ENCODE data around the gene PEAR1.

PEAR1 gene

DNA sequence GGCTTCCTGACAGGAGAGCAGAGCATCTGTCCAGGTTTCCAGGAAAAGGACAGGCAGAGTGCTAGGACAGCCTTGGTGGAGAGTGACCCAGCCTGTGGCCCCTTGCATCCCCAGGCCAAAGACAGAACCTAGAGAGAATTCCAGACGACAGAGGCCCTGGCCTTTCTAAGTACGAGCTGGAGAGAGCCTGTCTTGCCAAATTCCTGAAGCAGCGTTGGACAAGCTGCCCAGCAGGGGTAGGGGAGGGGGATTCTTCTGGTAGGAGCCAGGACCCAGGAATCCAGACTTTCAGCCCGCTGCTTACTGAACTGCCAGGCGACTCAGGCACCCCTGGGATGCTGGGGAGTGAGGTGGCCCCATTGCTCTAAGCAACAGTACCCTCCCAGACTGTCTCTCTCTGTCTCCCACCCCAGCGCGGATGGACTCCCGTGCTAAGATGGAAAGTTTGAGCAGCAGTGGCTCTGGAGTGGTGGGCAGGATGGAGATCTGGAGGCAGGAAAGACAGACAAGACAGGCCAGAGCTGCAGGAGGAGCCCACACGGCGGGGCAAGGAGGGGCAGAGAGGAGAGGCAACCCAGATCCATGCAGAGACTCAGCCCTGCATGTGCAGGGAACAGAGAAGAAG, 8.8 kb upstream of the PEAR1 start:
- no peak for DNase-seq (ENCODE audit: low read depth)

DNA sequence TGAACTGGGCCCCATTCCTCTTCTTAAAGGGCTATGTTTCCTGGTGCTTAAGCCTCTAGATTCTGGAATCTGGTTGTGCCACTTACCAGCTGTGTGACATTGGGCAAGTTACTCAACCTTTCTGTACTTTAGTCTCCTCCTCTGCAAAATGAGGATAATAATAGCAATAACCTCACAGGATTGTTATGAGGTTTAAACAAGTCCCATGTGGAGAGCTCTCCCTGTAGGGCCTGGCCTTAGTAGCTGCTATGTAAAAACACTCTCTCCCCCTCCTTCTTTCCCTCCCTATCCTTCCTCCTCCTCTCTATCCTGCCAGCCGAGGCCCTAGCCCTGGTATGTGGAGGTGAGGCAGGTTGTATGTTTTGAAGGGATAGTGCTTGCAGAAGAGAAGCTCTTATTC, 8.2 kb upstream of the PEAR1 start:
- DNase-seq (ENCODE audit: low read depth), result no peak

DNA sequence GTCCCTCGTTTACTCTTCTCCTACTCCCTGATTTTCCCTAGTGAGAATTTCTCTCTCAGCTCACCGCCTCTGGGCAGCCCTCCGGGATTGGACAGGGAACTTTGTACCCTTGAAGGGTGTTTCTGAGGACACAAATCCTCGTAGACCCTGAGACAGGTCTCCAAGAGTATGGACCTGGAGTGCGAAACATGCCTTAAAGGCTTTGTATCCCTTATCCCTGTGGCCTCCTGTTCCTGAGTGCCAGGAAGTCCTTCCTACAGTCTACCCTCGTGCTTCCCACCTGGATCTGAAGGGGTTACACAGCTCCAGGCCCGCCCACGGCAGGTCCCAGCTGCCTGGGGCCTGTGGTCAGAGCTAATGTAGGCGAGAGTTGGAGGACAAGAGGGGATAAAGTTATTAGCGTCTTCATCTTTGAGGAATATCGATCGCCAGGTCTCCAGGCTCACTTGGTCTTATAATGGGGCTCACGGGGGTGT, 7.6 kb upstream of the PEAR1 start:
- no peak for DNase-seq (ENCODE audit: low read depth)

DNA sequence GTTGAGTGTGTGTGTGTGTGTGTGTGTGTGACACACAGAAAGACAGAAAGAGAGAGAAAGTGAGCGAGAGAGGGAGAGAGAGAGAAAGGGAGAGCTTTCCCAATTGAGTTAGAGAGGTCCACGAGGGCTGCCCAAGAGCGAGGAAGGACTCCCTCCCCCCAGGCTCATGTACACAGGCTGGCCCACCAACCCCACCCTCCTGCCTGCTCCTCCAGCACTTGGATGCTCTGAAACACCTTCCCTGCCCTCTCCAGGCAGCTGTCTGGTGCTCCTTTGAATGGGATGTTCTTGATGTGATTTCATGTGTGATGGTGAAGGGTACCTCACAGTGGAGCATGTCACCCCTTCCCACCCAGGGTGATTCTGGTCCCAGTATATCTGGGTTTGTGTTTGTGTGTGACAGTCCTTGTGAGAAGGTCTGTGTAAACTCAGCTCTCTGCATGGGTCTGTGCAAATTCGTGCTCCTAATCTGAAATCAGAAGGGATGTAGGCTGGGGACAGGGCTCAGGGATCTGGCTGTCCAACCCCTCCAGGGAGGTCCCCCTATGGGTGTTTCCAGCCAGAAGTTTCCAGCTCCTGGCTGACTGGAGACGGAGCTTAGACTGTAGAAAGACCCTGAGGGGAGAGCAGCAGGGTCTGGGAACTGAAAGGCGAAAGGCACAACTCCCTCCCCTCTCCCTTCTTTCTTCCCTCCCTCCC, 6.8 kb upstream of the PEAR1 start:
- DNase-seq (ENCODE audit: low read depth), result no peak

DNA sequence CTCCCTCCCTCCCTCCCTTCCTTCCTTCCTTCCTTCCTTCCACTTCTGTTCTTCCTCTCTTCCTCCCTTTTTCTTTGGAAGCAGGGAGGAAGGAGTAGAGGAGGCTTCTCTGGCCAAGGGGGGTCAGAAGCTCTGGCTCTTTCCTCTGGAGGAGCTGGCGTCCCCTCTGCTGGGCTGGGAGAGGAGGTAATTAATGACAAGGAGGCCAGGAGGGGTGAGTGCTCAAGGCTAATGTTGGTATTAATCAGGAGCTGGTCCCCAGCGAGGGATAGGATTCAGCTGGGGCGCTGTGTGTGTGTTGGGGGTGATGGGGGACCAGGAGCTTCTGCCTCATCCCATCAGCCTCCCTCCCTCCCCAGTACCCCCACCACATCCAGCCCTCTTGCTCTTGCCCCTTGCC, 6.2 kb upstream of the PEAR1 start:
- DNase-seq (ENCODE audit: low read depth), result no peak

DNA sequence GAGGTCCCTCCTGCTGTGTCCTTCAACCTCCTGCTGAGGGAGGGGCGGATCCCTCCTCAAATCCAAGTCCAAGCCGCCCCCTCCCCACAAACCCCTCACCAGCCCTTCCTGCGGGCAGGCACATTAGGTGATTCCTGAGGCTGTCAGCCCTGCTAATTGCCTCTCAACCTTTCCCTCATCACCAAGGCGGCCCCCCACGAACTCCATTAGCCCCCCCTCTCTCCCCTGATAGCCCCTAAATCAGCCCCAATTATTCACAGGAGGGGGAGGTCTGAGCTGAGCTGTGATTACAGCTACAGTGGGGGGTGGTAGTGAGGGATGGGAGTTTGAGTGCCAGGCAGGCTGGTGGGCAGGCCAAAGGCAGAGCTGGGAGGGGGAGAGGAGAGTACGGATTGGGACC, 5.8 kb upstream of the PEAR1 start:
- DNase-seq (ENCODE audit: low read depth), result no peak

DNA sequence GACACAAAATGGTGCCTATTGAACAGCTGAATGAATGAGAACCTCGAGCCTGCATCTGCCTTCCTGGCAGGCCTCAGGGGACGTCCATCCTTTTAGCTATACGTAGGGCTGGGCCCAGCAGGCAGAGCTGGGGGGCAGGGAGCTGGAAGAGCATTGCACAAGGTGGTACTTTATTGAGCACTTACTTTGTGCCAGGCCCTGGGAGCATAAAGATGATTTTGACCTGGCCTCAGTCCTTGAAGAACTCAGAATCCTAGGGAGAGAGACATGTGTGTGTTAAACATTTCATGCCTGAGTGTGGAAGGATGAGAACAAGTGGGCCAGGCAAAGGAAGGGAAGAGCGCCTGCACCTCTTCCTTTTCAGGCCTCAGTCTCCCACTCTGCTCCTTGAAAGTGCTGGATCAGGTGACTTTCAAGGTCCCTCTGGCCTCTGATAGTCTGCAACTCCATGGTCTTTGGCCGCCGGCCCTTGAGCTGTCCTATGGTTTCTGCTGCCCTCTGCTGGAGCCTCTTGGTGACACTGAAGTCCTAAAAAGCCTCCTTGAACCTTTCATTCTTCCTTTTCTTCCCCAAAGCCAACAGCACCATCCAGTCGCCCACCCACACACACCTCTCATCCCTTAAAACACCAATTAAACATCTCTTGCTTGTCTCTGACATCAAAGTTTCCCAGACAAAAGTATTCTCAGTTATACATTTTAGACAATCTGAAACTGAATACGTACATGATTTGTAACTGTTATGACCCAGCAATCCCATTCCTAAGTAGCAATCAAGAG, 3.5 kb upstream of the PEAR1 start:
- peak; percentile 84 for DNase-seq (ENCODE audit: low read depth)

DNA sequence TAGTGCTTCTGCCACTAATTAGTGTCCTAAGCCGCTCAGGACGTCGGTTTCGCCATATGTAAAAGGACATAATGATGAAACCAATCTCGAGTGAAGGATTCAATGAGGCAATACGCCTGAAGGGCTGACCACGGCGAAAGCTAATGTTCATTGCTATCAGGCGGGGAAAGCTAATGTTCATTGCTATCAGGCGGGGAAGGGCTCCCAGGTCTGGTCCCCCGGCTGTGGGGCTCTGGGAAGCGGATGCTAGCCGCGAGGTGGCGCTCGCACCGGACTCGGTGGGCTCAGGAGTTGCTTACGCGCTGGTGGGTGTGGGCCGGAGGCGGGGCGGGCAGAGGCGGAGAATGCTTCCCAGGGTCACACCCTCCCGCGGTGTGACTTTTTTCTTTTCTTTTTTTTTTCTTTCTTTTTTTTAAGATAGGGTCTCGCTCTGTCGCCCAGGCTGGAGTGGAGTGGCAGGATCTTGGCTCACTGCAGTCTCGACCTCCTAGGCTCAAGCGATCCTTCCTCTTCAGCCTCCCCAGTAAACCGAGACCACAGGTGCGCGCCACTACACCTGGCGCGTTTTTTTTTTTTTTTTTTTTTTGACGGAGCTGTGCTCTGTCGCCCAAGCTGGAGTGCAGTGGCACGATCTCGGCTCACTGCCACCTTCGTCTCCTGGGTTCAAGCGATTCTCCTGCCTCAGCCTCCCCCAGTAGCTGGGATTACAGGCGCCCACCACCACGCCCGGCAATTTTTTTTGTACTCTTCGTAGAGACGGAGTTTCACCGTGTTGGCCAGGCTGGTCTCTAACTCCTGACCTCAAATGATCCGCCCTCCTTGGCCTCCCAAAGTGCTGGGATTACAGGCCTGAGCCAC, 1.1 kb upstream of the PEAR1 start:
- DNase-seq (ENCODE audit: low read depth), result peak; percentile 93

DNA sequence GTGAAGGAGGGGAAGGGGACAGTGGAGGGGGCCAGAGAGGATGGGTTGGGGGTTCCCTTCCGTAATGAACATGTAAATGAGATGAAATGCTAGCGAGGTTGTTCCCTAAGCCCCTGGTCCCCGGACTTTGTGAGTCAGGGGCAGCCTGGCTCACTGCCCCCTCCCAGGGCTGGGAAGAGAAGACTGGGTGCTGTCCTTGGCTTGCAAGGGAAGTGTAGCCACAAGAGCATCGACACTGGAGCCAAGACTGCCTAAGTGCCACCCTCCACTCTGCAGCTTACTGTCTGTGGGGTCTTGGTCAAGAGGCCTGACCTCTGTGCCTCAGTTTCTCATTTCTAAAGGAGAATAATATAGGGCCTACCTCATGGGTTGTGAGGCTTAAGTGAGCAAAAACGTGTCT, 483 bp downstream of the PEAR1 start:
- DNase-seq (ENCODE audit: low read depth), result peak; percentile 40

DNA sequence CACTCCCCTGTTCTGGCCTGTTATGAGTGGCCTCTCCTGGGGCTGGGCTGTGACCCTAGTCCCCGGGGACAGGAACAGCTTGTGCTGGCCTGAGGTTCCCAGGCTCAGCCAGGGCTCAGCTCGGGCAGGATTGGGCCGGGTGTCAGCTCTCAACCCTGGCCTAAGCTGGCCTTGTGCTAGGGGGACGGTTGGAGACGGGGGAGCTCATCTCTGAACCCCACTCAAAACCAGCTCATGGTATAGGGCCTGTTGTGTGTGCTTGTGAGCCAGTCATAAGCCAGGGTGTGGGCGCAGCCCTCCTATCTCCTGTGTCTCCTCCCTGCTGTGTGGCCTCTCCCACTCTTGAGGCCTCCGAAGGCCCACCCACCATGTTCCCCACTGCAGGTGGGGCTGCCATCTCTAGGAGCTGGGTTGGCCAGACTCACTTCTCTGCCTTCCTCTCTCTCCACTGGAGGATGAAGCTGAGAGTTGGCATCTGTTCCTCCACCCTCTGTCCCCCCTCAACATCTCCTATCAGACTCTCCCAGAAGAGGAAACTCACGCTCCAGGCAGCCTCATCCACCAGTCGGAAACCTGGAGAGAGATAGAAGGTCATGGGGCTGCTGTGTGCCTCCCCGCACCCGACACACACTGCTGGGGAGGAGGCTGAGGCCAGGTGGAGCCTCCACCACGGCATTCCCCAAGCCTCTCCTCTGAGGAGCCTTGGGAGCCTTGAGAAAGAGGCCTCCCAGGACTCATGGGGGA, 1.4 kb downstream of the PEAR1 start:
- DNase-seq (ENCODE audit: low read depth), result peak; percentile 56

DNA sequence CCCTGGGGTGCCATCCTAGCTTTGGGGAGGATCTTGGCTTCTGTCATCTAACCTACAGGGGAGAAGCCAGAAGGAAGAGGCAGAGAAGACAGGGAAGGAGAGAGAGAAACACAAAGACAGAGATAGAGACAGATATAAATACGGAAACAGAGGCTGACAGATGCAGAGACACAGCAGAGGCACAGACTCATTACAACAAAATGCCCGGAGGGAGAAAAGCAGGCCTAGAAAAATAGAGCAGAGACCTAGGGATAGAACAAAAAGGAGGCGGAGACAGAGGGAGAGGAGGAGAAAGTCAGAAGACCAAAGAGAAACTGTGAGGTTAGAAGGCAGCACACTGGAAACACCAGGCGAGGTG, 1.9 kb downstream of the PEAR1 start:
- peak; percentile 88 for DNase-seq (ENCODE audit: low read depth)

DNA sequence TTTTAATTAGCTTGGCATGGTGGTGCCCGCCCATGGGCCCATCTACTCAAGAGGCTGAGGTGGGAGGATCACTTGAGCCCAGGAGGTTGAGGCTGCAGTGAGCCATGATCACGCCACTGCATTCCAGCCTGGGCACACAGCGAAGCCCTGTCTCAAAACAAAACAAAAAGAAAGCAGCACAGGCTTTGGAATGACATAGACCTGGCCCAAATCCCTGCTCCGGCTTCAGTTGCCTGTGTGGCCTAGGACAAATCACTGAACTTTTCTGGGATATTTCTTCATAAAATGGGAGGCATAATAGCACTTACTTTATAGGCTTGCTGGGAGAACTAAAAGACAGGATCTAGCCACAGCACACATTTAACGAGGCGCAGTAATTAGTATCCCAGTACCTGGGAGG, 2.4 kb downstream of the PEAR1 start:
- DNase-seq (ENCODE audit: low read depth), result no peak

DNA sequence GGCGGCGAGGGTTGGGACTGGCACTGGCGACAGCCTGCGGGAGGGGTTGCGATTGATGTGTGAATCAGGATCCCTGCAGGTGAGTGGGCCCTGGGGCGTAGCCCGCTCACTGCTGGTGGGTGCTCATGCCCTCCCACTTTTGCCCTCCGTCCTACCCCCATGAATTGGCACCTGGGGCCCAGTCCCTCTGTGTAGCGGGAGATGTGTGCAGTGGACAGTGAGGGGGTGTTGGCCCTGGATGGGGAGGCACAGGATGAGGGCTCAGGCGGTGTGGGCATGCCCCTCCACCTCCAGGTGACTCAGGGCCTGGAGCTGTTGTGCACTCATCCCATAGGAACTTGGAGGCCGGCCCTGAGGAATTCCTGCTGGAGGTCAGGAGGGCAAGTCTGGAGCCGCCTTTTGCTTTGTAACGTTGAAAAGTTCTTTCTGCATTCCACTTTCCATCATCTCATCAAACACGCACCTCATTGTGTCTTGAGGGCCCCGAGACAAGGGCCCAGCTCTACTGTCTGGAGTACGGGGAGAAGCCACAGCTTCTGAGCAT, 3.0 kb downstream of the PEAR1 start:
- peak; percentile 99 for DNase-seq (ENCODE audit: low read depth)

DNA sequence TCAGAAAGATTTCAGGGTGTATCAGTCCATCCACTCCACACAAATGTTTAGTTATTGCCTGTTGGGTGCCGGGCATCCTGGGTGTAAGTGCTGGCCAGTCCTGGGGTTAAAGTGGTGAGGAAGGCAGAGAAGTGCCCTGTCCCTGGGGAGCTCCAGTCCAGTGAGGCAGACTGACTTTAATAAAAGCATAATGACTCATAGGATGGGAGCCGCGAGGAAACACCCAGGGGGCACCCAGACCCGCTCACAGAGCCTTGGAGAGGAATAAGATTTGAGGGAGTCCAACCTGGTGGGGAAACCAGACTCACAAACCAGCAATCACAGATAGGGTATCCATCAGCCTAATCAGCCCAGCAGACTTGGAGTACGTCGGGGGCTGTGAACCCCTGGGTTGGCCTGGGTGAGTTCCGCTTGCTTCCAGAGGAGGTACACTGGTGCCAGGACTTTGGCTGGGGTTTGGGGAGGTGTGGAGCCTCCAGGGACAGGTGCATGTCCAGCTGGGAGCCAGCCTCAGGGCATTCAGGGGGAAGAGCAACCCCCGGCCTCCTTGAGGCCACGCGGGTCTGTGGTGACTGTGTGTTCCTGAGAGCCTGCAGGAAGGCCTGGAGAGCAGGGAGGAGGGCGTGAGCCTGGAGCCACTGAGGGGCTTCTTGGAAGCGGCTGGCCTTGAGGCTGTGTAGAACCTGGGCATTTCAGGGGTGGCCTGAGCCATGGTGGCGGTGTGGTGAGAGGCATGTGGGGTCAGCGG, 3.7 kb downstream of the PEAR1 start:
- peak; percentile 92 for DNase-seq (ENCODE audit: low read depth)

DNA sequence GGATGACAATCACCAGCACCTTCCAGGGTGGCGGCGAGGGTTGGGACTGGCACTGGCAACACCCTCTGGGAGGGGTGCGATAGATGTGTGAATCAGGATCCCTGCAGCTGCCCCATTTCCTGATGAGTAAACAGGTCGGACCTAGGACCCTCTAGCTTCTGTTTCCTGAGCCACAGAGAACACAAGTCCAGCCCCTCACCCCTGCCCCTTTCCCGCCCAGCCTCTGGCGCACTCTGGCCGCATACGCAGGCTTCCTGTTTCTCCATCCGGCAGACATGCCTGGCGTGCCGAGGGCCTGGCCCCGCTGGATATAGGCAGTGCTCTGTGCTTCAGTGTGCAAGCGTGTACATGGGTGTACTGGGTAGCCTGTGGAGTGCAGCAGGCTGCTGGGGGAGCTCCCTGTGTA, 4.6 kb downstream of the PEAR1 start:
- peak; percentile 89 for DNase-seq (ENCODE audit: low read depth)

DNA sequence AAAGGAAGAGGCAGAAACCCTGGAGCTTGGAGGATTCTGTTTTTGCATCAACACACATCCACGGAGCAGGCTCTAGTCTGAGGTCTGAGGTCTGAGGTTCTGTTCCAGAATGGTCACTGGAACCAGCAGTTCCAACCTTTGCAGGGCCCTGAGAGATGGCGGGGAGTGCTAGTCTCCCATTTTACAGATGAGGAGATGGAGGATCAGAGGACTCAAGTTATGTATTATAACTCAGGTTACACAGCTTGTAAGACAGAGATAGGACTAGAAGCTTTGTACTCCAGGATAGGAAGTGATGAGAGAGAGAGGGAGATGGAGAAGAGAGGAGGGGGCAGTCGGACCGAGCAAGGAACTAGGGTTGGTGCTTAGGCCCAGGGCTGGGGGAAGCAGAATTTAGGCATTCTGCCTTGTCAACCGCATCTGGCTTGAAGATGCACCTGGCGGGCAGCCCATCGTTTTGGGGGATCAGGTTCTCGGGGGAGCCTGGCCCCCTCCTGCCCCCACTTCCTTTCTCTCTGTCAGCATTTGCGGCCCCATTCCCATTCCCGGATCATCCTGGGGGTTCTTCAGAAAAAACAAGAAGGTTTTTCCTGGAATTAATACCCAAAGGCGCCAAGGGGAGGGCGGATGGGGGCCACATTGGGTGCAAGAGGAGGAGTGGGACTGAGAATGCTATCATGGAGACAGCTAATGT, 5.6 kb downstream of the PEAR1 start:
- DNase-seq (ENCODE audit: low read depth), result no peak

DNA sequence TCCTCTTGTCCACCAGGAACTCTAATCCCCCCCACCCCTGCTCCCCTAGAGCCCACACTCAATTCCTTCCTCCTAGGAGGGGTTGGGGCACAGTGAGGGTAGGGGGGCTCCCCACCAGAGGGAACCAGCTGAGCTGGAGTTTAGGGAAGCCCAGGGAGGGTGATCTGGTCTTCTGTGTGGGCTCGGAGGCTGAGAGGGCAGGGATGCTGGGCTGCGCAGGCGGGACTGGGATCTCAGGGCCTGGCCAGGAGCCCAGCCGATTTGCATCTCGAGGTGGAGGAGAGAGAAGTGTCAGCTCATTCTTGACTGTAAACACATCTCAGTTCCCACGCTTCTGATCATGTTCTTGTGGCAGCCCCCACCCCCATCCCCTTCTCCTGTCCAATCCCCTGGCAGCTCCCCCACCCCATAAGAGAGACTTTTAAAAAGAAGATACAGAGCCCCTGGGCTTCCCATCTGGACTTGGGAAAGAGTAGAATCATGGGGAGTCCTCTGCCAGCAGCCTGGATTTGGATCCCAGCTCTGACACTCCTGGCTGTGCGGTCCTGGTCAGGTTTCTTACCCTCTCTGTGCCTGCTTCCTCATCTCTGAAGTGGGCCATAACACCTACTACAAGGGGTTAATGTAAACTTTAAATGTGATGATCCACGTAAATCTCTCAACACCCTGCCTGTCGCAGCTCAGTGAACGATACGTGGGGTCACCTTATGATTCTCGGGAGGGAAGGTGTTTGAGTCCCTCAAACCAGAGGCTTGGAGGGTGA, 6.6 kb downstream of the PEAR1 start:
- no peak for DNase-seq (ENCODE audit: low read depth)

DNA sequence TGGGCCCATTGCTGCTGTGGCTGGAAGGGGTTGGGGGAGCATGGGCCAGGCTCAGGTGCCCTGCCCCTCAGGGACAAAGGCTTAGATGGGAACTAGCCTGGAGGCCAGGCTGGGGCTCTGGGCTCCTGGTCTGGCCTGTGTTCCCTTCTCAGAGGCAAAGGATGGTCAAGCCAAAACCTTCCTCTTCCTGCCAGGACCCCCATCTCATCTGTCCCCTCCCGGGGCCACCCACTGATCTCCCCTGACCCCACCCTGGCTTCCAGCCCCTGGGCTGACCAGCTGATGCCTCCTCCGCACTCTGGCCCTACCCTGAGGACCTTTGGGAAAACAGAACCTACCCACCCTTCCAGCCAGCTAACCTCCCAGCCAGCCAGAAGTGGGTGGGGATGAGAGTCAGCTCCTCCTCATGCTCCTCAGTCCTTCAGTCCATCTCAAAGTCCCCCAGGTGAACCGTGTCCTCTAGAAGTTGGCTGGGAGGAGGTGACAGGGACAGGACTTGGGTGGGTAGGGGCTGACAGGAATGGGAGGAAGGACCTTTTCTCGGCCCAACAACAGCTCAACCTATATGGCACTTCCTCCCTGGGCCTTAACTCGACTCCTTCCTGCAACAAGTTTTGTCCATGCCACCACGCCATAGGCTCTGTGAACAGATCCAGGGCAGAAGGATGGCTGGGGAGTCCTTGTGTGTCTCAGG, 7.5 kb downstream of the PEAR1 start:
- DNase-seq (ENCODE audit: low read depth), result no peak

DNA sequence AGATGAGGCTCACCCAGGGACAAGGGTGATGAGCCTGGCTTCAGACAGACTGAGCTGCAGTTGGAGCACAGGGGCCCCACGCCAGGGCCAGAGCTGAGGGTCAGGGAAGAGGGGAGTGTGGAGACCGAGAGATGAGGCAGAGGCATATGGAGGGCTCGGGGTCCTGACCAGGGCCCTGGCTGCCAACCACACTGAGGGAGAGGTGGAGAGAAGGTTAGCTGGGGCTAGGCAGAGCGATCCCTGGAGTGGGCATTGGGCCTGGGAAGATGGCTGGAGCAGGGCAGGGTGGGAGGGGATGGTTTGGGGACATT, 8.0 kb downstream of the PEAR1 start:
- no peak for DNase-seq (ENCODE audit: low read depth)

All from ELR (cell line).